H9 (cell line): ENCODE data around the gene PRX. TPM values are rescaled to one million over a fixed set of nuclear protein-coding genes. Genes with fewer than 3 reads are reported as not detected.

Experiments used
- DNase-seq: peaks from one replicate; pipeline ENCODE4 v3.0.0-alpha.2; 2017
- H2AFZ ChIP-seq: one replicate; pipeline ENCODE4 v1.6.1; 2013; ENCODE audit warnings: mild to moderate bottlenecking, low read length, control low read depth, moderate library complexity
- H2AK5ac ChIP-seq: 2 replicates; pipeline ENCODE4 v1.6.1; 2013; ENCODE audit warnings: low read length, control low read depth, mixed read lengths; ENCODE audit not compliant: insufficient read length
- H2BK120ac ChIP-seq: one replicate; pipeline ENCODE4 v1.6.1; 2013; ENCODE audit warnings: low read depth, mild to moderate bottlenecking, low read length, control low read depth, inconsistent platforms; ENCODE audit not compliant: poor library complexity, severe bottlenecking
- H2BK12ac ChIP-seq: 2 replicates; pipeline ENCODE4 v1.6.1; 2013; ENCODE audit warnings: low read length, control low read depth, mixed read lengths, low read depth; ENCODE audit not compliant: insufficient read length
- H2BK15ac ChIP-seq: 2 replicates; pipeline ENCODE4 v1.6.1; 2013; ENCODE audit warnings: low read depth, low read length, control low read depth
- H2BK20ac ChIP-seq: one replicate; pipeline ENCODE4 v1.6.1; 2013; ENCODE audit warnings: low read depth, mild to moderate bottlenecking, low read length, control low read depth, inconsistent platforms; ENCODE audit not compliant: poor library complexity, severe bottlenecking
- H2BK5ac ChIP-seq: 2 replicates; pipeline ENCODE4 v1.6.1; 2013; ENCODE audit warnings: low read length, control low read depth, mixed read lengths; ENCODE audit not compliant: insufficient read length
- H3K14ac ChIP-seq: 2 replicates; pipeline ENCODE4 v1.6.1; 2013; ENCODE audit warnings: low read length, control low read depth; ENCODE audit not compliant: insufficient read depth
- H3K18ac ChIP-seq: 2 replicates; pipeline ENCODE4 v1.6.1; 2013; ENCODE audit warnings: low read depth, mild to moderate bottlenecking, mixed read lengths, low read length, control low read depth; ENCODE audit not compliant: insufficient read length
- H3K23ac ChIP-seq: 2 replicates; pipeline ENCODE4 v1.6.1; 2013; ENCODE audit warnings: low read length, control low read depth, mixed read lengths, low read depth; ENCODE audit not compliant: insufficient read length
- H3K23me2 ChIP-seq: 2 replicates; pipeline ENCODE4 v1.6.1; 2013; ENCODE audit warnings: low read depth, mild to moderate bottlenecking, mixed read lengths, low read length, control low read depth; ENCODE audit not compliant: insufficient read length, poor library complexity, severe bottlenecking
- H3K27ac ChIP-seq: 2 replicates; pipeline ENCODE4 v1.5.1; 2013; ENCODE audit warnings: low read length, control low read depth, mixed read lengths, low read depth; ENCODE audit not compliant: insufficient read length
- H3K27me3 ChIP-seq: 2 replicates; pipeline ENCODE4 v1.6.1; 2013; ENCODE audit warnings: low read length, control low read depth, inconsistent platforms; ENCODE audit not compliant: insufficient read depth
- H3K4ac ChIP-seq: 2 replicates; pipeline ENCODE4 v1.6.1; 2013; ENCODE audit warnings: low read depth, mild to moderate bottlenecking, control low read depth, inconsistent platforms, low read length, moderate library complexity
- H3K4me1 ChIP-seq: 2 replicates; pipeline ENCODE4 v1.6.1; 2013; ENCODE audit warnings: low read length, control low read depth, inconsistent platforms; ENCODE audit not compliant: insufficient read depth
- H3K4me2 ChIP-seq: 2 replicates; pipeline ENCODE4 v1.6.1; 2013; ENCODE audit warnings: low read length, control low read depth, mixed read lengths; ENCODE audit not compliant: insufficient read length, insufficient read depth
- H3K56ac ChIP-seq: 2 replicates; pipeline ENCODE4 v1.6.1; 2013; ENCODE audit warnings: low read depth, mild to moderate bottlenecking, mixed read lengths, low read length, control low read depth; ENCODE audit not compliant: insufficient read length
- H3K79me1 ChIP-seq: 2 replicates; pipeline ENCODE4 v1.6.1; 2013; ENCODE audit warnings: low read depth, mild to moderate bottlenecking, moderate library complexity, low read length, control low read depth, inconsistent platforms; ENCODE audit not compliant: insufficient read depth, poor library complexity, severe bottlenecking
- H3K79me2 ChIP-seq: 2 replicates; pipeline ENCODE4 v1.6.1; 2013; ENCODE audit warnings: low read length, control low read depth, inconsistent platforms; ENCODE audit not compliant: insufficient read depth
- H3K9ac ChIP-seq: 2 replicates; pipeline ENCODE4 v1.6.1; 2013; ENCODE audit warnings: low read length, control low read depth, mixed read lengths; ENCODE audit not compliant: insufficient read length; ENCODE audit errors: extremely low read depth
- H3K9me3 ChIP-seq: one replicate; pipeline ENCODE4 v1.6.1; 2013; ENCODE audit warnings: low read depth, low read length, inconsistent platforms; ENCODE audit not compliant: control insufficient read depth
- H3T11ph ChIP-seq: one replicate; pipeline ENCODE4 v1.6.1; 2013; ENCODE audit warnings: mild to moderate bottlenecking, low read length, control low read depth, inconsistent platforms
- H4K20me1 ChIP-seq: one replicate; pipeline ENCODE4 v1.6.1; 2013; ENCODE audit not compliant: control insufficient read depth, insufficient read length, insufficient read depth
- H4K5ac ChIP-seq: 2 replicates; pipeline ENCODE4 v1.6.1; 2013; ENCODE audit warnings: low read depth, mild to moderate bottlenecking, mixed read lengths, low read length, control low read depth; ENCODE audit not compliant: insufficient read length
- H4K8ac ChIP-seq: replicated peaks from 2 replicates; pipeline ENCODE4 v1.6.1; 2013; ENCODE audit warnings: low read length, control low read depth, mixed read lengths, low read depth; ENCODE audit not compliant: insufficient read length
- H4K91ac ChIP-seq: 2 replicates; pipeline ENCODE4 v1.6.1; 2013; ENCODE audit warnings: low read depth, mild to moderate bottlenecking, moderate library complexity, mixed read lengths, low read length, control low read depth; ENCODE audit not compliant: insufficient read length
- H3K27ac Mint-ChIP-seq, 3 experiments: 2 replicates in 2 of 3; 3 replicates in 1 of 3; pipeline ENCODE4 v1.8.0; 2020 to 2021; ENCODE audit warnings: mixed read lengths in 3 of 3, mild to moderate bottlenecking in 1 of 3, moderate library complexity in 1 of 3
- H3K27me3 Mint-ChIP-seq: 2 replicates; pipeline ENCODE4 v1.8.0; 2021; ENCODE audit warnings: low read depth, mild to moderate bottlenecking, moderate library complexity, mixed read lengths
- H3K36me3 Mint-ChIP-seq, 3 experiments: 2 replicates in 2 of 3; 3 replicates in 1 of 3; pipeline ENCODE4 v1.8.0; 2020 to 2021; ENCODE audit warnings: low read depth in 3 of 3, mixed read lengths in 3 of 3; ENCODE audit not compliant: insufficient read depth in 1 of 3
- H3K4me1 Mint-ChIP-seq, 2 experiments: 2 replicates each; pipeline ENCODE4 v1.8.0; 2020; ENCODE audit warnings: mixed read lengths in 2 of 2
- H3K4me3 Mint-ChIP-seq, 2 experiments: 2 replicates in 1 of 2; 3 replicates in 1 of 2; pipeline ENCODE4 v1.8.0; 2020 to 2021; ENCODE audit warnings: mild to moderate bottlenecking in 2 of 2, mixed read lengths in 2 of 2, moderate library complexity in 1 of 2
- H3K9me3 Mint-ChIP-seq, 2 experiments: 2 replicates in 1 of 2; 3 replicates in 1 of 2; pipeline ENCODE4 v1.8.0; 2020; ENCODE audit warnings: mild to moderate bottlenecking in 2 of 2, mixed read lengths in 2 of 2, moderate library complexity in 1 of 2
- CTCF ChIP-seq: fragments of 200-600 bp; sonication (generic); conservative IDR thresholded peaks from 3 replicates; pipeline ENCODE4 v1.8.0; 2021; ENCODE audit warnings: antibody characterized with exemption, mild to moderate bottlenecking
- WGBS: extraction: QIAGEN DNeasy Blood & Tissue Kit; methylation state at CpG from one replicate; pipeline ENCODE4 v1.1.7; 2013; ENCODE audit warnings: missing lambda C conversion rate, low lambda C conversion rate, mixed read lengths; ENCODE audit not compliant: insufficient read length; ENCODE audit errors: extremely low coverage; 5-methylcytosine and 5-hydroxymethylcytosine counted together
- total RNA-seq: library from RNA; stranded (reverse); gene quantifications from 2 replicates; pipeline ENCODE4 v1.2.1, GENCODE V29; 2021

The PRX gene
- total RNA-seq, 1 experiment from 2014 or later, result 4.0 TPM

GRCh38 chr19:40392894-40393517 lies 20.2 kb downstream of the PRX start:
- no peaks in the 10 kb centered on the region for H3K9me3 ChIP-seq
- H3K23me2 ChIP-seq, result no peaks in the 10 kb centered on the region
- Mint-ChIP-seq H3K4me3 (no peak overlapping the region), H3K27me3 (peaks cover 9% of the 10 kb centered on the region), H3K9me3 (no peaks in the 10 kb centered on the region), H3K4me1 (peaks cover 7 to 12% of the 10 kb centered on the region in 2 experiments), H3K36me3 (no peaks in the 10 kb centered on the region; a peak in 1 of 7 replicates), H3K27ac (peak overlapping the region in 1 of 3 experiments; percentile 34; a peak in 2 of 7 replicates)
- no peak overlapping the region for H3K18ac ChIP-seq
- no peak overlapping the region; the same call in 1 of the 2 replicates for H3K14ac ChIP-seq
- no peak overlapping the region for H2BK15ac ChIP-seq
- H3K9ac ChIP-seq, result no peak overlapping the region
- H4K5ac ChIP-seq, result no peak overlapping the region
- no peak overlapping the region for H3K23ac ChIP-seq
- no peaks in the 10 kb centered on the region for H3K4me1 ChIP-seq
- H2BK120ac ChIP-seq, result no peak overlapping the region
- no peak overlapping the region for H2BK5ac ChIP-seq
- no peak overlapping the region for H2AFZ ChIP-seq
- H2AK5ac ChIP-seq, result no peak overlapping the region
- no peak overlapping the region for H2BK20ac ChIP-seq
- no peak overlapping the region for H3K4ac ChIP-seq
- H3K27me3 ChIP-seq, result no peaks in the 10 kb centered on the region; the same call in 1 of the 2 replicates
- H3T11ph ChIP-seq, result no peak overlapping the region
- H3K27ac ChIP-seq, result no peak overlapping the region
- H4K8ac ChIP-seq, result no peak overlapping the region
- H3K4me2 ChIP-seq, result no peak overlapping the region
- peak; percentile 28; the same call in 2 of the 3 replicates for TF ChIP-seq CTCF
- H4K91ac ChIP-seq, result no peak overlapping the region
- no peaks in the 10 kb centered on the region for H3K79me1 ChIP-seq
- no peak overlapping the region for H2BK12ac ChIP-seq
- no peak for DNase-seq
- no CpG with 5 or more reads among the region's 9 CpGs for WGBS
- H3K79me2 ChIP-seq, result no peaks in the 10 kb centered on the region
- no peaks in the 10 kb centered on the region for H4K20me1 ChIP-seq
- H3K56ac ChIP-seq, result no peak overlapping the region
